RPMI8226 (cell line): ENCODE data around the gene PARD3B.

Experiments used
- DNase-seq: peaks from one replicate; pipeline ENCODE4 v3.0.0-alpha.2; 2015

The PARD3B gene

DNA sequence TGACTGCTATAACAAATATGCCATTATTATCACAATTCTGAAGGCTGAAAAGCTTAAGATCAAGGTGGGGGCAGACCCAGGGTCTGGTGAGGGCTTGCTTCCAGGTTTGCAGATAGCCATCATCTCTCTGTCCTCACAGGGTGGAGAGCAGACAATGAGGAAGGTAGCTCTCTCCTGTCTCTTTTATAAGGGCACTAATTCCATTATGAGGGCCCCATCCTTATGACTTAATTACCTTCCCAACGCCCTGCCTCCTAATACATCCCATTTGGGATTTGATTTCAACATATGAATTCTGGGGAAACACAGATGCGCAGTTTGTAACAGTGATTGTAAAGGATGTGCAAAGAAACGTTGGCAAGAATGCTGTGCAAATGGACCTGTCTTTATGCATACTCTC, 44.8 kb downstream of the PARD3B start:
- no peak for DNase-seq

DNA sequence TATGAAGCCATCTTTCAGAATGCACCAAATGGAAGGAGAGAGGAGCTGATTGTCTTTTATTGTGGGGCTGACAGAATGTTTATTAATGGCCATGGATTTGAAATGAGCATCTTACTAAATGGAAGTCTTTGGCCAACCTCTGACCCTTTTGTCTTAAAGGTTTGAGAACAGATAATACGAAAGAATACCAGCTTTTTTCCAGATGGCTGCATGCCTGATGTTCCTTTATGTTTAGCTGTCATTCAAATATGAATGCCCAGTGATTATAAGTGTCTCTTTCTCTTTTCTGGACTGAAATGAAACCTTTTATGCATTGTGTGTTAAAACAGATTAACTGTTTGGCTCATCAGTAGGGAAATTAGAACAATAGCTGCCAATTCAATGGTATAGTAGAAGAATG, 46.0 kb downstream of the PARD3B start:
- no peak for DNase-seq

GRCh38 chr2:204604061-204604460, 58.8 kb downstream of the PARD3B start:
- no peak for DNase-seq

DNA sequence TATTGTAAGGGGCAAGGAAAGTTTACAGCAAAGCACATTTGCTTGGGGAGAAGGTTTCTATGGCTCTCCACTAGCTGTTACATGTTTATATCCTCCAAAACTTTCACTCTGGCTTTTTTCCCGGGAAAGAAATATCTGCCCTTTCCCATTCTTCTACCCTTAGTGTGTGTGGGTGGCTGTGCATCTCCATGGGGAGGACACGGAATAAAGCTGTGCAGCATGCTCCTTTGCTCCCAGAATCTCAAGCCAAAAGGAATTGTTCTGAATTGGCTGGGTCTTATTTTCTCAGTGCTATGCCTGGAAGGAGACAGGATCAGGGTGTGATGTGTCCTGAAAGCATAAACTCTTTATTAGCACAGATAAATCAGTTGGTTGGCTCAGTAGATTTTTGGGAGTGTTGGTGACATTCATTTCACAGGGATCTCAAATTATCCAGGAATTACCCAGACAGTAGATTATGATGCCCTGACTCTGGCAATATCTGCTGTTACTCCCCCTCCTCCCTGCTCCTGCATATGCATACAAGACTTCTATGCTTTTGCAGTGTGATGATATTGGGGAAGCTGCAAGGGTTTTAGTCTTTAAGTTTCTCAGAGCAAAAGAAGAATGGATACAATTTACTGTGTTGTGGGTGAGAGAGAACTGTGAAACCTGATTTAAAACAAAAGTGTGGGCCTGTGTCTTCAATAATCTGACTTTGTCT, 63.1 kb downstream of the PARD3B start:
- DNase-seq = no peak

GRCh38 chr2:204611017-204611631, 65.8 kb downstream of the PARD3B start:
- no peak for DNase-seq

DNA sequence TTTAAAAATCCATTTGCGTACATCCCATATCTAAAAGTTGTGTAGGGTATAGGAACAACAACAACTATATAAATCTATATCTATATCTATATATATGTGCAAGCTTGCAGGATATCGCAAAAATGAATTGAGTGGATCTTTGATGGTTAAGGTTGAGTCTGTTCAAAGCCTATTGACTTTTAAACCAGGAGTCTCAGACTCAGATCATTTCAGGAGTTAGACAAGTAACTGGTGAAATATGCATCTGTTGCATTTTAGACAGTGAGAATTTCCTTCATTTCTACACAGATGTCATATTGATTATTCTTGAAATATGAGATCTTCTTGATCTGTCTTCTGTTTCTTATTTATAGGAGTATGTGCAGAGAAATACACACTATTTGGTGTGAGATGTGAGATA, 66.5 kb downstream of the PARD3B start:
- DNase-seq = no peak

GRCh38 chr2:204613635-204614034, 68.4 kb downstream of the PARD3B start:
- DNase-seq = no peak

DNA sequence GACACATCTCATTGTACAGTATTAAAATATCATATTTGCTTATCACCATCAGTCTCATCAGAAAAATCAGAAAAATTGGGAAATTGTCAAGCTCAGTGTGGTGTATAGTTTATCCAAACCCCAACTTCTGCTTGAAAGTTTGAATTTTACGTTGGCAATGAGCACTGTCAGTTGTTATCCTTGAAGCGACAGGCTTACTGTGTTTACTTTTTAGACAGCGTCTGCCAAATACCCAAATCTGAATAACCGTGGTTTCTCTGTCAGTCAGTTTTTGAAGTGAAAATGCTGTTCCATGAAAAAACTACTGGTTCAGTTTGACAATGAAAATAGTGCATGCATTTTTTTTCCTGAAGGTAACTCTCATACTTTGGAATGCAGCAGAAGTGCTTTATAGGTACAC, 70.2 kb downstream of the PARD3B start:
- no peak for DNase-seq

DNA sequence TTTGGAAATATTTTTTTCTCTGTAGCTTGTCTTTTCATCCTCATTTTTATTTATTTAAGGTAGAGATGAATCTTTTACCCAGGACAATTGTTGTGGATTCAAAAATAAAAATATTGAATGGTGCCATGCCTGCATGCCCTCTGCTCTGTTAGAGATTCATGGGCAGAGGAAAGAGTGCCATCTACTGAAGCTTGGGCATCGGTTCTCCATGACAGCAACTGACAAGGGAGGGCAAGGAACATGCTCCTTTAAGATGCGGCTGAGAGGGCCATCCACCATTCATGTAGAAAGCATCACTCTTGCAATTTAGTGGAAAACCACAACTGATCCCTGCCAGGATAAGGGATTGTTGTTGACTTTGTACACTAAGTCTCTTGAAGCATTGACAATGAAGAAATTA, 79.9 kb downstream of the PARD3B start:
- no peak for DNase-seq

DNA sequence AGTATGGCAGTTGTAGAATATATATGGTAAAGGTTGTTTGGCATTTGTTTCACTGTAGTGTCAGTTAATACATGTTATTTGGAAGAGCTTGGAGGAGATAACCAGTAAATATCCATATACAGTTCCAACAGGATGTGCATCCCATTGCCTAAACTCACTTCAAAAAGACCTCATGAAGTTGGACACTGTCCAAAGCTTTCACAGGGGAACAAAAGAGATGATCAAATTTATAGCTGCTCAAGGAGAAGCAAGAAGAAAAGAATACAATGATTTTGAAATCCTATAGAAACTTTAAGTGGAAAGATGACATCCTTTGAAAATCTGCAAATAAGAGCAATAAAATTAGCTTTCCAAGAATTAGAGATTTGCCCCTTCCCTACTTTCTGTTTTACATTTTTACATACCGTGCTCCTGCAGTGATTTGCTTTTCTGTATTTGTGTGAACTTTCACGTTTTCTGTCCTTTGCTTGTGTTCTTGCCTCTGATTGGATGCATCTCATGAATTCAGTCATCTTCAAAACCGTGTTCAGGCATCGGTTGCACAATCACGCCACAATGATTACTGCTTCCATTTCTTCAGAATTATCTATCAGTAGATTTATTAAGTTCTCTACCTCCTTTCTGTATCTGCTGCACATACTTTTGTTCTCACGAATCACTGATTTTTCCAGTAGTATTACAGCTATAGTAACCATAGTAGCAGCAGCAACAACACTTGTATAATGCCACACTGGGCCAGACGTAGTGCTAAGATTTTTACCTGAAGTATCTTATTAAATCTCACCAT, 83.8 kb downstream of the PARD3B start:
- no peak for DNase-seq

DNA sequence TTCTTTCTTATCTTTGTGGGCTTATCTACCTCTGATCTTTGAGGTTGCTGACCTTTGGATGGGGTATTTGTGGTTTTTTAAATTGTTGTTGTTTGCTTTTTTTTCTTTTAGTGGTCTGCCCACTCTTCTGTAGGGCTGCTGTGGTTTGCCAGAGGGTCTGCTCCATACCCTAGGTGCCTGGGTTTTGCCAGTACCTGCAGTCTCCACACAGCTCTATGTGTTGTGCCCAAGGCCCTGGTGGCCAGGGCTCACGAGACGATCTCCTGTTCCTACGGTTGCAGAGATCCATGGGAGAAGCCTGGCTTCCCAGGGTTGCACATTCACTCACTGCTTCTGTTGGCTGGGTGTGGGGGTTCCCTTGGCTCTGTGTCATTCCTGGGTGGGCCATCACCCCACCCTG, 87.1 kb downstream of the PARD3B start:
- no peak for DNase-seq

DNA sequence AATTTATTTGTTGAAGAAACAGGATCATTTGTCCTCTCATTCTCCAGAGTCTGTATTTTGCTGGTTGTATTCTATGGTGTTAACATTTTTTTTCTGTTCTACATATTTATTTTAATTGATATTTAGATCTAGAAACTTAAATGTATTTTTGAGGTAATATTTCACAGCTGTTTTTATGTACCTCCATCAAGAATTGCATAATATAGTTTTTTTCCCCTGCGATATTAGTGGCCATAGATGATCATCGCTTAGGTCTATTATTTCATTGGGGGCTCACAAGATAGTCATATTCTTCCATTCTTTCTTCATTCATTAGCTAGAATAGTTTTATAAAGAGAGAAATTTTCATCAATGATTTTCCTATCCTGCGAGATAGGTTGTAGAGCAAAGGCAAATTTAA, 89.3 kb downstream of the PARD3B start:
- no peak for DNase-seq

GRCh38 chr2:204635478-204635877, 90.2 kb downstream of the PARD3B start:
- DNase-seq = no peak

GRCh38 chr2:204638471-204639194, 93.4 kb downstream of the PARD3B start:
- no peak for DNase-seq

- no peak for DNase-seq
Observed at GRCh38 chr2:204643326-204643725, 98.1 kb downstream of the PARD3B start.

- DNase-seq = no peak
Observed at GRCh38 chr2:204645018-204645773, 99.9 kb downstream of the PARD3B start.

- DNase-seq = no peak
Observed at GRCh38 chr2:204647626-204648025, 102.4 kb downstream of the PARD3B start.

- DNase-seq = no peak
Observed at GRCh38 chr2:204650611-204651010, 105.3 kb downstream of the PARD3B start.

DNA sequence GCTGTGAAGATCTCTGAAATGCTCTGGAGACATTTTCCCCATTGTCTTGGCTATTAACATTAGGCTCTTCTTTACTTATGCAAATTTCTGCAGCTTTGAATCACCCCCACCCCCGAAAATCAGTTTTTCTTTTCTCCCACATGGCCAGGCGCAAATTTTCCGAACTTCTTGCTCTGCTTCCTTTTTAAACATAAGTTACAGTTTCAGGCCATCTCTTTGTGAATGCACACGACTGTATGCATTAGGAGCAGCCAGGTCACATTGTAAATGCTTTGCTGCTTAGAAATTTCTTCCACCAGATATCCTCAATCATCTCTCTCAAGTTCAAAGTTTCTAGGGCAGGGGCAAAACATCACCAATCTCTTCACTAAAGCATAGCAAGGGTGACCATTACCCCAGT, 106.8 kb downstream of the PARD3B start:
- no peak for DNase-seq

DNA sequence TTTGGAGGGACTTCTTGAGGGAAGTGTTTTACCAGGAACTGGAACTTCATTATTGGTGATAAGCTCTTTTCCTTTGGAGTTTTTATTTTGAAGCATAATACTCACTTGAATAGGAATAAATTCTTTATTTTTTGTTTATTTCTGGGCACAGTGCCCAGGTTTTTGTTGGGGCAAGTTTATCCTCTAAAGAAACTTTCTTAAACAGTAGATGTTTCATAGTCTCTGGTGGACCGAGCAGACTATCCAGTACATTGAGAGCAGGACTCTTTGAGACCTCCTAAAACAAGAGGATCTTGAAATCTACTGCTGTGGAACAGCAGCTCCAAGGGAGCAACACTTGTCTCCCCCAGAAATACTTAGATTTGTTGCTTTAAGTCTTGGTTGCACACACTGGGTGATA, 109.4 kb downstream of the PARD3B start:
- no peak for DNase-seq

- no peak for DNase-seq
Observed at GRCh38 chr2:204655101-204655500, 109.8 kb downstream of the PARD3B start.

- DNase-seq = no peak
Observed at GRCh38 chr2:204655626-204656025, 110.4 kb downstream of the PARD3B start.

DNA sequence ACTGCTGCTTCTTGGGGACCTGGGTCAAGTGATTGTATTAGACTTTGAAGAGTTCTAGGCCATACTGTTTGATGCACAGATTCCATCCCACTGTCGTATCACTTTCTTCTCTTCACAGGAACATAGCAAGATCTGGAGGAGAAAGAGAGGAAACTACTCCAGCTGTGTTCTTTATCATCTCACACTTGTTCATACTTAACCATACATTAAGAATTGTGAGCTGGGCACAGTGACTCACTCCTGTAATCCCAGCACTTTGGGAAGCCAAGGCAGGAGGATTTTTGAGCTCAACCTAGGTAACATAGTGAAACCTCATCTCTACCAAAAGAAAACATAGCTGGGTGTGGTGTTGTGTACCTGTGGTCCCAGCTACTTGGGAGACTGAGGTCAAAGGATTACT, 111.7 kb downstream of the PARD3B start:
- no peak for DNase-seq
